Mucosa of rectum (tissue), 2 donors: ENCODE data around the gene RPL28.

ENCODE experiments used
- H3K27ac ChIP-seq, 2 donors: one replicate each; pipeline ENCODE4 v1.7.0; 2013; ENCODE audit warnings: inconsistent platforms in 2 of 2, low read depth in 2 of 2, low read length in 2 of 2
- H3K27me3 ChIP-seq, 2 donors: one replicate each; pipeline ENCODE4 v1.7.0; 2013; ENCODE audit warnings: low read length in 2 of 2; ENCODE audit not compliant: control insufficient read depth in 2 of 2, insufficient read depth in 2 of 2
- H3K36me3 ChIP-seq, 2 donors: one replicate each; pipeline ENCODE4 v1.7.0; 2013; ENCODE audit warnings: low read length in 2 of 2; ENCODE audit not compliant: control insufficient read depth in 2 of 2, insufficient read depth in 2 of 2
- H3K4me1 ChIP-seq, 2 donors: one replicate each; pipeline ENCODE4 v1.7.0; 2013; ENCODE audit warnings: low read length in 2 of 2, mild to moderate bottlenecking in 1 of 2; ENCODE audit not compliant: control insufficient read depth in 2 of 2, insufficient read depth in 2 of 2
- H3K4me3 ChIP-seq, 2 donors: one replicate each; pipeline ENCODE4 v1.7.0; 2013; ENCODE audit warnings: low read length in 2 of 2
- H3K9ac ChIP-seq, 2 donors: one replicate each; pipeline ENCODE4 v1.7.0; 2013; ENCODE audit warnings: low read length in 2 of 2, low read depth in 1 of 2, mild to moderate bottlenecking in 1 of 2
- H3K9me3 ChIP-seq, 2 donors: one replicate each; pipeline ENCODE4 v1.7.0; 2013; ENCODE audit warnings: low read length in 2 of 2; ENCODE audit not compliant: control insufficient read depth in 2 of 2
- donor health status: healthy.
- donor health status: Normal muscosa, but diverticular disease.

Gene RPL28

GRCh38 chr19:55385724-55386492 is at the start of gene RPL28:
Gene RPL28, plus strand, starts transcription at chr19:55385932. Its CDS starts 426 bp downstream, at chr19:55386358.
- Histone ChIP-seq H3K9ac (peak within 1 kb of the TSS; percentile 97 to 98), H3K36me3 (peaks cover 31 to 35% of the 10 kb centered on the region in 2 donors), H3K27me3 (no peaks in the 10 kb centered on the region), H3K9me3 (no peaks in the 10 kb centered on the region), H3K4me1 (peaks cover 42 to 44% of the 10 kb centered on the region in 2 donors), H3K4me3 (peak within 1 kb of the TSS; percentile 99), H3K27ac (peak within 1 kb of the TSS; percentile 95 to 96)

DNA sequence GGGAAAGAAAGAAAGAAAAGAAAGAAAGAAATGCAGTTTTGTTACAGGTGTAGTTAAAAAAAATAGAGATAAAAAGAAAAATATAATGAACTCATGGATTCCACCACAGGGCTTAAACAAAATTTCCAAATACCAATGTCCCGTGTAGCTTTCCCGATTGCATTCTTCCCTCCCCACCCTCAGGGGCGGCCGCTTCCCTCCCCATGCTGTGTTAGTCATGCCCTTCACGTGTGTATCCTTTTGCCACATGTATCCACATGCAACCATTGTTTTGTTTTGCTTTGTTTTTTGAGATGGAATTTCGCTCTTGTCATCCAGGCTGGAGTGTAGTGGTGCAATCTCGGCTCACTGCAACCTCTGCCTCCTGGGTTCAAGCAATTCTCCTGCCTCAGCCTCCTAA is 49.6 kb upstream of the RPL28 start:
- H3K4me3 ChIP-seq: no peak overlapping the region
- H3K9me3 ChIP-seq: no peaks in the 10 kb centered on the region
- peaks cover 21 to 25% of the 10 kb centered on the region in 2 donors for H3K4me1 ChIP-seq
- H3K9ac ChIP-seq: no peak overlapping the region
- no peaks in the 10 kb centered on the region for H3K36me3 ChIP-seq
- no peaks in the 10 kb centered on the region for H3K27me3 ChIP-seq
- no peak overlapping the region for H3K27ac ChIP-seq

DNA sequence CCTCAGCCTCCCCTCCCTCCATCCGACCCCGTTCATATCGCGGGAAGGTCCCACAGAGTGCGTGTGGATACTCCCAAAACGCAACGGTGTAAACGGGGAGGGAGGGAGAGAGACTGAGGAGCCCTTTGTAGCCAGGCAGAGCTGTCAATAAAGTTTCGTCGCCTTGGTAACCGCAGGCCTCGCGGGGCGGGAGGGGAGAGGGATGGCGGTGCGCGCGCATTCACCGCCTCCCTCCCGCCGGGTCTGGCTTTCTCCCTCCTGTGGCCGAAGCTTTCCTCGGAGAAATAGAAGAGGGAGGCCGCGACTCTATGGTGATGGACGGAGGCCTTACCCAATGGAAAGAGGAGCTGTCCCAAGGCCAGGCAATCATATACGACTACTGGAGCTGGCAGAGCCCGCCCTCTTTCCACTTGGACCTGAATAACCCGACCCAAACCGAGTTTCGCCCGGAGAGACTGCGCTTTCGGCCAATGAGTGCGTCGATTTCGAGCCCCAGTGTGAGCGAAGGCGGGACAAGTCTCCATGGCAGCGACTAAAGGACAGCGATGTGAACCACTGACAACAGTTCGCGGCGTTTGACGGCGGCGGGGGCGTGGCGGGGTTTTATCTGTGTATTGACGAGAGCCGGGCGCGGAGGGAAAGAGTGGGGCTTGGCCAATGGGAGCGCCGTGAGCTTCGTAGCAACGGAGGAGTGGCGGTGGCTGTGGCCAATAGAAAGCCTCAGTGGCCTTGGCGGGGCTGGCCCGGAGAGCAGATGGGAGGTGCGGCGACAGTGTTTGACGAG is 46.4 kb upstream of the RPL28 start, which contains the start of gene KMT5C:
TSS of gene KMT5C (plus strand) at position 772 of the 784 bp plus-strand sequence. CDS start 2,061 bp downstream, outside the sequence.
- H3K4me1 ChIP-seq: peaks cover 24 to 25% of the 10 kb centered on the region in 2 donors
- peak within 1 kb of the TSS; percentile 76 to 86 for H3K4me3 ChIP-seq
- peaks cover 0 to 8% of the 10 kb centered on the region in 2 donors for H3K36me3 ChIP-seq
- no peaks in the 10 kb centered on the region for H3K27me3 ChIP-seq
- peak within 1 kb of the TSS; percentile 87 to 96 for H3K9ac ChIP-seq
- peak within 1 kb of the TSS; percentile 97 to 99 for H3K27ac ChIP-seq
- H3K9me3 ChIP-seq: no peaks in the 10 kb centered on the region

DNA sequence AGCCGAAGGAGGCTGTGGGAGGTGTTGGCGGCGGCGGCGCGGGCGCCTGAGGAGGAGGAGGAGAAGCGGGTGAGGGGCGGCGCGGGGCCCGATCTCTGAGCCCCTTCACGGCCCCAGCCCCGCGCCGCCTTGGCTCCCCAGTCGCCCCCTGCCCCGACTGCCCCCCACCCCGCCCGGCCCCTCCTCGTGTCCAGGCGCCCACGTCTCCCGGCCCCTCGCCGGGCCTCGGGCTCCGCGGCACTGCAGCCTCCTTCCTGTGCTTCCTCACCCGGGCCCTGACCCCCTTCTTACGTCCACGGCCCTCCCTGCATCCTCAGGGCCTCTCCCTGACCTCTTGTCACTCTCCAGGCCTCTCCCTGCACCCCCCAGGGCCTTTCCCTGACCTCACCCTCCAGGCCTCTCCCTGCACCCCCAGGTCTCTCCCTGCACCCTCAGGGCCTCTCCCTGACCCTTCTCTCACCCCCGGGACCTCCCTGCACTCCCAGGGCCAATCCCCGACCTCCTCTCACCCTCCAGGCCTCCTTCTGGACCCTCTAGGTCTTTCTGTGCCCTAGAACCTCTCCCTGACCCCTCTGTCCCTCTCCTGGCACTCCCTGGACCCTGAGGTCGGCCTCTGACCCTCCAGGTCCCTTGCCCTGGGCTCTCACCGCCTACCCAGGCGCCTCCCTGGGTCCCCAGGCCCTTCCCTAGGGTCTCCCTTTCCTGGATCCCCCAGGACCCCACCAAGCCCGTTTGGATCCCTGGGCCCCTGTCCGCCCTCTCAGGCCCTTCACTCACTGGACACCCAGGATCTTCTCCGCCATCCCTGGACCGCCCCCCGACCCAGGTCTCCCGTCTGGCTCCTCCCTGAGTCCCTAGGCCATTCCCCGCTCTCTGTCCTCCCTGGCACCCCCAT is 45.6 kb upstream of the RPL28 start:
- Histone ChIP-seq H3K36me3 (peaks cover 0 to 8% of the 10 kb centered on the region in 2 donors), H3K27me3 (no peaks in the 10 kb centered on the region), H3K27ac (peak overlapping the region; percentile 84 to 87), H3K9me3 (no peaks in the 10 kb centered on the region), H3K9ac (peak overlapping the region; percentile 87 to 96), H3K4me3 (peak overlapping the region; percentile 76 to 86), H3K4me1 (peaks cover 22 to 25% of the 10 kb centered on the region in 2 donors)

GRCh38 chr19:55340784-55341147 is 45.0 kb upstream of the RPL28 start:
- Histone ChIP-seq H3K27me3 (no peaks in the 10 kb centered on the region), H3K4me3 (peak overlapping the region; percentile 76 to 86), H3K9ac (peak overlapping the region; percentile 87 to 96), H3K4me1 (peaks cover 26 to 29% of the 10 kb centered on the region in 2 donors), H3K9me3 (no peaks in the 10 kb centered on the region), H3K36me3 (peaks cover 0 to 8% of the 10 kb centered on the region in 2 donors), H3K27ac (peak overlapping the region; percentile 84 to 87)

- Histone ChIP-seq H3K27ac (peak overlapping the region; percentile 84 to 87), H3K9me3 (no peaks in the 10 kb centered on the region), H3K27me3 (no peaks in the 10 kb centered on the region), H3K9ac (peak overlapping the region; percentile 87 to 96), H3K4me1 (peaks cover 30 to 33% of the 10 kb centered on the region in 2 donors), H3K4me3 (peak overlapping the region; percentile 76 to 86), H3K36me3 (peaks cover 0 to 8% of the 10 kb centered on the region in 2 donors)
Measured at GRCh38 chr19:55341171-55341588, 44.6 kb upstream of the RPL28 start.

- H3K9me3 ChIP-seq: no peaks in the 10 kb centered on the region
- peaks cover 30 to 34% of the 10 kb centered on the region in 2 donors for H3K4me1 ChIP-seq
- no peak overlapping the region for H3K27ac ChIP-seq
- H3K9ac ChIP-seq: peak overlapping the region in 1 of 2 donors; percentile 6
- H3K4me3 ChIP-seq: peak overlapping the region in 1 of 2 donors; percentile 45
- H3K36me3 ChIP-seq: peaks cover 0 to 8% of the 10 kb centered on the region in 2 donors
- H3K27me3 ChIP-seq: no peaks in the 10 kb centered on the region
Measured at GRCh38 chr19:55341595-55342531, 43.9 kb upstream of the RPL28 start.

- H3K27me3 ChIP-seq: no peaks in the 10 kb centered on the region
- H3K4me3 ChIP-seq: no peak overlapping the region
- no peak overlapping the region for H3K9ac ChIP-seq
- H3K4me1 ChIP-seq: peaks cover 22 to 25% of the 10 kb centered on the region in 2 donors
- H3K9me3 ChIP-seq: no peaks in the 10 kb centered on the region
- H3K36me3 ChIP-seq: peaks cover 0 to 8% of the 10 kb centered on the region in 2 donors
- H3K27ac ChIP-seq: no peak overlapping the region
Measured at GRCh38 chr19:55344444-55344843, 41.3 kb upstream of the RPL28 start.
